Colon (tissue), 2 donors: ENCODE results near the gene CRB2.

Source experiments
- FAIRE-seq: peaks from 2 replicates; lab custom pipeline; 2012; peaks lifted over from hg19 to GRCh38; lab: Jason Lieb, UNC
- donor health status: control.
- donor health status: control.

CRB2 gene

GRCh38 chr9:123422635-123423310 is 66.8 kb downstream of the CRB2 start:
- FAIRE-seq = no peak

- FAIRE-seq = no peak
These were observed 67.3 kb downstream of the CRB2 start for GRCh38 chr9:123423311-123423640.

- FAIRE-seq = no peak
These were observed 68.1 kb downstream of the CRB2 start for GRCh38 chr9:123424131-123424530.

- no peak for FAIRE-seq
These were observed 68.7 kb downstream of the CRB2 start for GRCh38 chr9:123424552-123425225.

GRCh38 chr9:123425261-123425821 is 69.3 kb downstream of the CRB2 start:
- FAIRE-seq = no peak

- no peak for FAIRE-seq
These were observed 69.9 kb downstream of the CRB2 start for GRCh38 chr9:123425836-123426365.

GRCh38 chr9:123426406-123426805 is 70.4 kb downstream of the CRB2 start:
- no peak for FAIRE-seq
